Hepatocyte (in vitro differentiated cells): ENCODE results near the gene SUMO3. TPM values are rescaled to one million over a fixed set of nuclear protein-coding genes. Genes with fewer than 3 reads are reported as not detected.
A peak's percentile ranks its signal among the peaks of the same experiment; 100 is the strongest.

Source experiments
- DNase-seq: peaks from one replicate; pipeline ENCODE4 v3.0.0-alpha.2; 2016; ENCODE audit warnings: low spot score
- H2AFZ ChIP-seq: fragments of 200-600 bp; sonication (generic); 2 replicates; pipeline ENCODE4 v1.6.0; 2016; ENCODE audit warnings: antibody characterized with exemption, mild to moderate bottlenecking
- H3K27ac ChIP-seq: fragments of 200-600 bp; sonication (generic); 2 replicates; pipeline ENCODE4 v1.5.1; 2016; ENCODE audit warnings: mild to moderate bottlenecking
- H3K27me3 ChIP-seq: fragments of 200-600 bp; sonication (generic); 2 replicates; pipeline ENCODE4 v1.6.1; 2016
- H3K36me3 ChIP-seq: fragments of 200-600 bp; sonication (generic); replicated peaks from 2 replicates; pipeline ENCODE4 v1.5.1; 2016; ENCODE audit warnings: low read depth; ENCODE audit not compliant: insufficient read depth
- H3K4me1 ChIP-seq: fragments of 200-600 bp; sonication (generic); 2 replicates; pipeline ENCODE4 v1.5.1; 2016; ENCODE audit warnings: mild to moderate bottlenecking, moderate library complexity; ENCODE audit not compliant: insufficient read depth
- H3K4me2 ChIP-seq: fragments of 200-600 bp; sonication (generic); 2 replicates; pipeline ENCODE4 v1.6.0; 2016
- H3K4me3 ChIP-seq: fragments of 200-600 bp; sonication (generic); 2 replicates; pipeline ENCODE4 v1.5.1; 2016; ENCODE audit warnings: mild to moderate bottlenecking
- H3K79me2 ChIP-seq: fragments of 200-600 bp; sonication (generic); 2 replicates; pipeline ENCODE4 v1.6.0; 2017; ENCODE audit warnings: mild to moderate bottlenecking
- H3K9me2 ChIP-seq: fragments of 200-600 bp; sonication (generic); replicated peaks from 2 replicates; pipeline ENCODE4 v1.6.0; 2017; ENCODE audit warnings: mild to moderate bottlenecking; ENCODE audit not compliant: insufficient read depth
- H3K9me3 ChIP-seq: fragments of 200-600 bp; sonication (generic); 2 replicates; pipeline ENCODE4 v1.5.1; 2016; ENCODE audit warnings: low read depth, mild to moderate bottlenecking
- H4K20me1 ChIP-seq: fragments of 200-600 bp; sonication (generic); 2 replicates; pipeline ENCODE4 v1.6.0; 2016; ENCODE audit warnings: mild to moderate bottlenecking; ENCODE audit not compliant: insufficient read depth, poor library complexity, severe bottlenecking
- CTCF ChIP-seq: fragments of 200-600 bp; sonication (generic); IDR thresholded peaks from 2 replicates; pipeline ENCODE4 v1.5.1; 2016; ENCODE audit warnings: antibody characterized with exemption, mild to moderate bottlenecking; ENCODE audit not compliant: poor library complexity
- EZH2 ChIP-seq: fragments of 200-600 bp; sonication (generic); IDR thresholded peaks from 2 replicates; pipeline ENCODE4 v1.6.1; 2016; ENCODE audit warnings: antibody characterized with exemption, mild to moderate bottlenecking, borderline replicate concordance
- EZH2phosphoT487 ChIP-seq: fragments of 200-600 bp; sonication (generic); IDR thresholded peaks from one replicate; pipeline ENCODE4 v1.6.1; 2018; ENCODE audit warnings: antibody characterized with exemption, mild to moderate bottlenecking, low read depth, moderate library complexity; ENCODE audit not compliant: unreplicated experiment, severe bottlenecking
- WGBS: methylation state at CpG from one replicate; pipeline ENCODE4 v1.1.6; 2016; ENCODE audit warnings: low lambda C conversion rate; ENCODE audit errors: missing lambda C conversion rate; 5-methylcytosine and 5-hydroxymethylcytosine counted together
- polyA plus RNA-seq: library from polyadenylated mRNA; unstranded; fragments of >200 nt; fragmentation: Nextera tagmentation; extraction: Ambion mirVana; gene quantifications from 2 replicates; pipeline ENCODE4 v1.2.1, GENCODE V29; 2016
- total RNA-seq: library from RNA; depleted of rRNA; stranded (reverse); fragments of >200 nt; gene quantifications from 2 replicates; pipeline ENCODE4 v1.2.3, GENCODE V29; 2014

The SUMO3 gene
- total and polyA plus RNA-seq, 2 experiments from 2014 or later = 68.5 to 97.0 TPM

- WGBS = under 1% methylated on average over 90 of the region's 97 CpGs
- Histone ChIP-seq H3K4me1 (peaks cover 23% of the 10 kb centered on the region), H2AFZ (peak within 1 kb of the TSS; percentile 74), H3K27me3 (no peaks in the 10 kb centered on the region), H3K9me3 (no peaks in the 10 kb centered on the region), H3K9me2 (no peaks in the 10 kb centered on the region), H3K36me3 (no peaks in the 10 kb centered on the region), H3K4me3 (peak within 1 kb of the TSS; percentile 86), H4K20me1 (peaks cover 11% of the 10 kb centered on the region), H3K79me2 (peaks cover 49% of the 10 kb centered on the region), H3K4me2 (peak within 1 kb of the TSS; percentile 100), H3K27ac (peak within 1 kb of the TSS; percentile 83)
- no peak for TF ChIP-seq CTCF
- peak; percentile 90 for DNase-seq
These were observed 16.1 kb downstream of the SUMO3 start, which contains the start of gene UBE2G2 for GRCh38 chr21:44801468-44802395. TSS of gene UBE2G2 (minus strand) at chr21:44801820. CDS start at chr21:44801748, 72 bp downstream.

- Histone ChIP-seq H3K27me3 (no peaks in the 10 kb centered on the region), H2AFZ (peak overlapping the region; percentile 74), H3K27ac (peak overlapping the region; percentile 83), H3K9me2 (no peaks in the 10 kb centered on the region), H3K4me3 (peak overlapping the region; percentile 86), H3K4me2 (peak overlapping the region; percentile 100), H3K36me3 (no peaks in the 10 kb centered on the region), H3K79me2 (peaks cover 56% of the 10 kb centered on the region), H3K9me3 (no peaks in the 10 kb centered on the region), H3K4me1 (peaks cover 23% of the 10 kb centered on the region), H4K20me1 (peaks cover 11% of the 10 kb centered on the region)
- DNase-seq = peak; percentile 37
- no peak for TF ChIP-seq EZH2phosphoT487
- peak; percentile 43 for TF ChIP-seq CTCF
- no peak for TF ChIP-seq EZH2
- 2% methylated on average over 17 of the region's 17 CpGs for WGBS
These were observed 16.8 kb downstream of the SUMO3 start for GRCh38 chr21:44800971-44801467.

GRCh38 chr21:44800103-44800502 lies 17.8 kb downstream of the SUMO3 start:
- DNase-seq = peak; percentile 70
- peaks cover 23% of the 10 kb centered on the region for H3K4me1 ChIP-seq
- no peaks in the 10 kb centered on the region for H3K9me2 ChIP-seq
- H2AFZ ChIP-seq = no peak overlapping the region
- peaks cover 66% of the 10 kb centered on the region for H3K79me2 ChIP-seq
- H3K27ac ChIP-seq = no peak overlapping the region
- TF ChIP-seq CTCF (peak; percentile 53), EZH2 (no peak)
- H3K9me3 ChIP-seq = no peaks in the 10 kb centered on the region
- WGBS = 53% methylated on average over 12 of the region's 12 CpGs
- no peaks in the 10 kb centered on the region for H3K27me3 ChIP-seq
- H4K20me1 ChIP-seq = peaks cover 11% of the 10 kb centered on the region
- H3K4me3 ChIP-seq = peak overlapping the region; percentile 86
- H3K36me3 ChIP-seq = no peaks in the 10 kb centered on the region
- H3K4me2 ChIP-seq = peak overlapping the region; percentile 100
